Urothelium cell line (cell line): Measurements from ENCODE around the gene HENMT1.
"Not testable (repeated sequence)": the region's sequence is repeated elsewhere in the genome, so short reads cannot be mapped to it uniquely, and the experiment has no call there.

Experiments used
- DNase-seq: peaks from one replicate; pipeline ENCODE4 v3.0.0; 2011; ENCODE audit warnings: low spot score, mixed read lengths
- FAIRE-seq: peaks from 2 replicates; lab custom pipeline; 2011; peaks lifted over from hg19 to GRCh38; lab: Jason Lieb, UNC

HENMT1 gene

GRCh38 chr1:108661030-108661609, at the start of gene HENMT1:
Gene HENMT1, minus strand, starts transcription at chr1:108661093. Its CDS starts 1,209 bp downstream, at chr1:108659884.
- DNase-seq (peak; percentile 88), FAIRE-seq (peak; percentile 90)

GRCh38 chr1:108708691-108709660, 48.1 kb upstream of the HENMT1 start:
- FAIRE-seq (peak; percentile 42), DNase-seq (no peak)

- no peak for FAIRE-seq
- no peak for DNase-seq
These were observed 45.8 kb upstream of the HENMT1 start for GRCh38 chr1:108706643-108707042.

- DNase-seq (peak; percentile 33), FAIRE-seq (no peak)
These were observed 43.6 kb upstream of the HENMT1 start for GRCh38 chr1:108704496-108704895.

- no peak for FAIRE-seq
- no peak for DNase-seq
These were observed 43.0 kb upstream of the HENMT1 start for GRCh38 chr1:108703939-108704338.

GRCh38 chr1:108702109-108702508, 41.2 kb upstream of the HENMT1 start:
- DNase-seq, FAIRE-seq: not testable (repeated sequence)

- DNase-seq (no peak), FAIRE-seq (no peak)
These were observed 40.4 kb upstream of the HENMT1 start for GRCh38 chr1:108701176-108701849.

GRCh38 chr1:108699375-108700332, 38.8 kb upstream of the HENMT1 start:
- DNase-seq = no peak
- no peak for FAIRE-seq

GRCh38 chr1:108695535-108695934, 34.6 kb upstream of the HENMT1 start:
- FAIRE-seq = no peak

GRCh38 chr1:108692724-108693655, 32.1 kb upstream of the HENMT1 start:
- FAIRE-seq (peak; percentile 63), DNase-seq (peak; percentile 39)

More at GRCh38 chr1:108695535-108695934, 34.6 kb upstream of the HENMT1 start:
- no peak for DNase-seq

GRCh38 chr1:108691942-108692723, 31.2 kb upstream of the HENMT1 start, which contains the start of gene PRPF38B:
Gene PRPF38B, plus strand, starts transcription at chr1:108692310. Its CDS starts 282 bp downstream, at chr1:108692592.
- FAIRE-seq (peak; percentile 96), DNase-seq (peak; percentile 98)

GRCh38 chr1:108691128-108691941, 30.4 kb upstream of the HENMT1 start:
- no peak for DNase-seq
- FAIRE-seq = no peak

GRCh38 chr1:108686614-108687313, 25.9 kb upstream of the HENMT1 start:
- FAIRE-seq = no peak
- no peak for DNase-seq

- DNase-seq = no peak
- FAIRE-seq = no peak
These were observed 24.6 kb upstream of the HENMT1 start for GRCh38 chr1:108685529-108685928.

- not testable (repeated sequence) for FAIRE-seq
These were observed 20.8 kb upstream of the HENMT1 start for GRCh38 chr1:108681701-108682100.

GRCh38 chr1:108679586-108680213, 18.8 kb upstream of the HENMT1 start:
- DNase-seq (no peak), FAIRE-seq (no peak)

More at GRCh38 chr1:108681701-108682100, 20.8 kb upstream of the HENMT1 start:
- DNase-seq = not testable (repeated sequence)
